ENCODE data around the gene ZDHHC17.

ZDHHC17 gene

GRCh38 chr12:76811976-76812375, 48.1 kb downstream of the ZDHHC17 start:
- in situ Hi-C loops (cut with MboI; ENCODE audit: low sequenced_read_pairs): no loop called here

GRCh38 chr12:76813265-76813664, 49.4 kb downstream of the ZDHHC17 start:
- in situ Hi-C loops (cut with MboI; ENCODE audit: low sequenced_read_pairs): no loop called here

- in situ Hi-C loops (cut with MboI; ENCODE audit: low sequenced_read_pairs): no loop called here
Measured at GRCh38 chr12:76813972-76814371, 50.1 kb downstream of the ZDHHC17 start.

- in situ Hi-C loops (cut with MboI; ENCODE audit: low sequenced_read_pairs): no loop called here
Measured at GRCh38 chr12:76820888-76821482, 57.1 kb downstream of the ZDHHC17 start.

GRCh38 chr12:76830436-76830835, 66.5 kb downstream of the ZDHHC17 start:
- in situ Hi-C loops (cut with MboI; ENCODE audit: low sequenced_read_pairs): no loop called here

- in situ Hi-C loops (cut with MboI; ENCODE audit: low sequenced_read_pairs): no loop called here
Measured at GRCh38 chr12:76836633-76837032, 72.7 kb downstream of the ZDHHC17 start.

GRCh38 chr12:76847260-76847659, 83.3 kb downstream of the ZDHHC17 start:
- in situ Hi-C loops (cut with MboI; ENCODE audit: low sequenced_read_pairs): no loop called here

GRCh38 chr12:76848132-76848531, 84.2 kb downstream of the ZDHHC17 start:
- in situ Hi-C loops (cut with MboI; ENCODE audit: low sequenced_read_pairs): no loop called here

GRCh38 chr12:76852106-76852505, 88.2 kb downstream of the ZDHHC17 start:
- in situ Hi-C loops (cut with MboI; ENCODE audit: low sequenced_read_pairs): no loop called here

GRCh38 chr12:76855271-76855670, 91.4 kb downstream of the ZDHHC17 start:
- in situ Hi-C loops (cut with MboI; ENCODE audit: low sequenced_read_pairs): no loop called here

GRCh38 chr12:76856018-76856644, 92.2 kb downstream of the ZDHHC17 start:
- in situ Hi-C loops (cut with MboI; ENCODE audit: low sequenced_read_pairs): no loop called here

- in situ Hi-C loops (cut with MboI; ENCODE audit: low sequenced_read_pairs): no loop called here
Measured at GRCh38 chr12:76859611-76860010, 95.7 kb downstream of the ZDHHC17 start.

- in situ Hi-C loops (cut with MboI; ENCODE audit: low sequenced_read_pairs): no loop called here
Measured at GRCh38 chr12:76860256-76860655, 96.3 kb downstream of the ZDHHC17 start.

- in situ Hi-C loops (cut with MboI; ENCODE audit: low sequenced_read_pairs): no loop called here
Measured at GRCh38 chr12:76863005-76863670, 99.2 kb downstream of the ZDHHC17 start.

GRCh38 chr12:76863837-76864236, 99.9 kb downstream of the ZDHHC17 start:
- in situ Hi-C loops (cut with MboI; ENCODE audit: low sequenced_read_pairs): no loop called here

- in situ Hi-C loops (cut with MboI; ENCODE audit: low sequenced_read_pairs): no loop called here
Measured at GRCh38 chr12:76864791-76865400, 101.0 kb downstream of the ZDHHC17 start.

- in situ Hi-C loops (cut with MboI; ENCODE audit: low sequenced_read_pairs): no loop called here
Measured at GRCh38 chr12:76866151-76866567, 102.2 kb downstream of the ZDHHC17 start.

GRCh38 chr12:76866726-76867125, 102.8 kb downstream of the ZDHHC17 start:
- in situ Hi-C loops (cut with MboI; ENCODE audit: low sequenced_read_pairs): no loop called here

GRCh38 chr12:76871082-76871481, 107.2 kb downstream of the ZDHHC17 start:
- in situ Hi-C loops (cut with MboI; ENCODE audit: low sequenced_read_pairs): no loop called here

GRCh38 chr12:76871742-76872141, 107.8 kb downstream of the ZDHHC17 start:
- in situ Hi-C loops (cut with MboI; ENCODE audit: low sequenced_read_pairs): no loop called here

- in situ Hi-C loops (cut with MboI; ENCODE audit: low sequenced_read_pairs): no loop called here
Measured at GRCh38 chr12:76872415-76872814, 108.5 kb downstream of the ZDHHC17 start.

GRCh38 chr12:76874027-76874426, 110.1 kb downstream of the ZDHHC17 start:
- in situ Hi-C loops (cut with MboI; ENCODE audit: low sequenced_read_pairs): no loop called here

All from HL-60/S4 treated with retinoic acid at 250 ng/mL for 4 days and 3 days (cell line).